Measurements from ENCODE around the gene SNPH. TPM values are rescaled to one million over a fixed set of nuclear protein-coding genes. Genes with fewer than 3 reads are reported as not detected.

Gene SNPH
- total and polyA plus RNA-seq, 2 of the 8 experiments (the other 6 are each of a cell fraction or from before 2014, with no cell fraction given): 0.98 to 4.9 TPM

GRCh38 chr20:1313236-1313964 is 47.3 kb downstream of the SNPH start (continued):
- no peak for TF ChIP-seq RNF2 (IDR thresholded peaks at IDR 0.05; ENCODE audit: borderline replicate concordance, low read depth, low read length, missing control alignments, poor library complexity, severe bottlenecking)
- TF ChIP-seq ZNF274 (IDR thresholded peaks at IDR 0.05; ENCODE audit: borderline replicate concordance, extremely low read depth, low read length): no peak
- no peak for TF ChIP-seq CHD7 (IDR thresholded peaks at IDR 0.05; ENCODE audit: insufficient replicate concordance, low read length)
- no peak for TF ChIP-seq SAP30 (IDR thresholded peaks at IDR 0.05; ENCODE audit: insufficient read depth, insufficient replicate concordance, low read length)
- TF ChIP-seq SP2 (IDR thresholded peaks at IDR 0.05; ENCODE audit: low read length): no peak
- peak; percentile 80 to 88 for TF ChIP-seq RAD21 (IDR thresholded peaks at IDR 0.05 in 1 of 2, conservative IDR thresholded peaks at IDR 0.05 in 1 of 2; ENCODE audit: low read depth in 2 of 2, low read length in 2 of 2)
- TF ChIP-seq SP1 (IDR thresholded peaks at IDR 0.05; ENCODE audit: low read depth, low read length): no peak
- TF ChIP-seq GABPA (IDR thresholded peaks at IDR 0.05; ENCODE audit: borderline replicate concordance, insufficient read depth, low read length): peak; percentile 70; the same call in 1 of the 2 replicates
- TF ChIP-seq CHD1 (IDR thresholded peaks at IDR 0.05; ENCODE audit: low read depth, low read length): no peak

Data from H1 (cell line).